Bronchial epithelial cell (primary cell): ENCODE data around the gene VSTM2B. TPM values are rescaled to one million over a fixed set of nuclear protein-coding genes. Genes with fewer than 3 reads are reported as not detected.
A peak's percentile ranks its signal among the peaks of the same experiment; 100 is the strongest.

Source experiments
- DNase-seq: peaks from one replicate; pipeline ENCODE4 v3.0.0-alpha.2; 2010; ENCODE audit warnings: low read depth
- FAIRE-seq: peaks from 2 replicates; lab custom pipeline; 2011; peaks lifted over from hg19 to GRCh38; lab: Jason Lieb, UNC
- H3K27me3 ChIP-seq: 2 replicates; pipeline ENCODE4 v1.5.1; 2011; ENCODE audit warnings: low read length; ENCODE audit not compliant: control insufficient read depth, insufficient read depth
- H3K36me3 ChIP-seq: 2 replicates; pipeline ENCODE4 v1.5.1; 2011; ENCODE audit warnings: low read length; ENCODE audit not compliant: control insufficient read depth, insufficient read depth
- H3K4me3 ChIP-seq: 2 replicates; pipeline ENCODE4 v1.5.1; 2011; ENCODE audit warnings: mild to moderate bottlenecking, low read depth, low read length, control low read depth
- total RNA-seq: library from RNA; depleted of rRNA; stranded (reverse); fragments of >200 nt; gene quantifications from 2 replicates; pipeline ENCODE4 v1.2.1, GENCODE V29; 2014
- TF ChIP-seq, protein P1 (sequence below): IDR thresholded peaks from 2 replicates; pipeline ENCODE4 v1.5.1; 2011; ENCODE audit warnings: mild to moderate bottlenecking, moderate library complexity, low read length, control low read depth, inconsistent platforms; ENCODE audit not compliant: insufficient read depth, severe bottlenecking

VSTM2B gene
- total RNA-seq, 1 donor from 2014 or later = not detected

DNA sequence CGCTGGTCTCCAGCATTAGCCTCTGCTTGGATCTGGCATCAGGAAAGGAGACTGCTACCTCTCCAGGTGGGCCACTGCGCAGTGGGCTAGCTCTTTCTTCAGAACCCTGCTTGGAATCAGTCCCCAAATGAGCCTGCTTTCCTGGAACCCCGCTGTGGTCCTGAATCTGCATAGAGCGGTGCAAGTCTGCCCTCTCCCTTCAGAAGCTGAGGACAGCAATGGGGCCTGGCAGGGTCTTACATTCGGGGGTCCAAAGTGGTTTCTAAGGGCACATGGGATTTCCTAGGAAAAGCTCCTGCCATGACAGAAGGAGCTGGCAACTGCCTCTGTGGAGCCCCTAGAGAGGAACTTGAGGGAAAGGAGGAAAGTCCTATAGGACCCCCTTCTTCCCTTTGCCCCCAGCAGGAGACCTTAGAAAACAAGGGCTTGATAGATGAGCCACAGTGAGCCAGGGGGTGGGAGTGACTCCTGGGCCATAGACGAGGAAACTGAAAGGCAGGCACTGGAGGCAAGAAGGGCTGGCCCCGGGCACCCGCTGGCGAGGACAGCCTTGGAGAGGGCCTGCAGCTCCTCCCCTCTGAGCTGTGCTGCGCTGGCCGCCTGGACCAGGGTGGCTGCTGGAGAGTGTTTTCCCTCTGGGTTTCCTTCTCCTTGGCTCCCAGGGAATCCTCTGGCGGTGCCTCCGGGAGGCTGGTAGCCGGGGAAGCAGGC is 1.4 kb upstream of the VSTM2B start:
- Histone ChIP-seq H3K4me3 (no peak overlapping the region), H3K27me3 (peaks cover 37% of the 10 kb centered on the region), H3K36me3 (no peaks in the 10 kb centered on the region)
- DNase-seq = no peak
- TF ChIP-seq, protein P1, sequence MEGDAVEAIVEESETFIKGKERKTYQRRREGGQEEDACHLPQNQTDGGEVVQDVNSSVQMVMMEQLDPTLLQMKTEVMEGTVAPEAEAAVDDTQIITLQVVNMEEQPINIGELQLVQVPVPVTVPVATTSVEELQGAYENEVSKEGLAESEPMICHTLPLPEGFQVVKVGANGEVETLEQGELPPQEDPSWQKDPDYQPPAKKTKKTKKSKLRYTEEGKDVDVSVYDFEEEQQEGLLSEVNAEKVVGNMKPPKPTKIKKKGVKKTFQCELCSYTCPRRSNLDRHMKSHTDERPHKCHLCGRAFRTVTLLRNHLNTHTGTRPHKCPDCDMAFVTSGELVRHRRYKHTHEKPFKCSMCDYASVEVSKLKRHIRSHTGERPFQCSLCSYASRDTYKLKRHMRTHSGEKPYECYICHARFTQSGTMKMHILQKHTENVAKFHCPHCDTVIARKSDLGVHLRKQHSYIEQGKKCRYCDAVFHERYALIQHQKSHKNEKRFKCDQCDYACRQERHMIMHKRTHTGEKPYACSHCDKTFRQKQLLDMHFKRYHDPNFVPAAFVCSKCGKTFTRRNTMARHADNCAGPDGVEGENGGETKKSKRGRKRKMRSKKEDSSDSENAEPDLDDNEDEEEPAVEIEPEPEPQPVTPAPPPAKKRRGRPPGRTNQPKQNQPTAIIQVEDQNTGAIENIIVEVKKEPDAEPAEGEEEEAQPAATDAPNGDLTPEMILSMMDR = no peak
- FAIRE-seq = no peak

DNA sequence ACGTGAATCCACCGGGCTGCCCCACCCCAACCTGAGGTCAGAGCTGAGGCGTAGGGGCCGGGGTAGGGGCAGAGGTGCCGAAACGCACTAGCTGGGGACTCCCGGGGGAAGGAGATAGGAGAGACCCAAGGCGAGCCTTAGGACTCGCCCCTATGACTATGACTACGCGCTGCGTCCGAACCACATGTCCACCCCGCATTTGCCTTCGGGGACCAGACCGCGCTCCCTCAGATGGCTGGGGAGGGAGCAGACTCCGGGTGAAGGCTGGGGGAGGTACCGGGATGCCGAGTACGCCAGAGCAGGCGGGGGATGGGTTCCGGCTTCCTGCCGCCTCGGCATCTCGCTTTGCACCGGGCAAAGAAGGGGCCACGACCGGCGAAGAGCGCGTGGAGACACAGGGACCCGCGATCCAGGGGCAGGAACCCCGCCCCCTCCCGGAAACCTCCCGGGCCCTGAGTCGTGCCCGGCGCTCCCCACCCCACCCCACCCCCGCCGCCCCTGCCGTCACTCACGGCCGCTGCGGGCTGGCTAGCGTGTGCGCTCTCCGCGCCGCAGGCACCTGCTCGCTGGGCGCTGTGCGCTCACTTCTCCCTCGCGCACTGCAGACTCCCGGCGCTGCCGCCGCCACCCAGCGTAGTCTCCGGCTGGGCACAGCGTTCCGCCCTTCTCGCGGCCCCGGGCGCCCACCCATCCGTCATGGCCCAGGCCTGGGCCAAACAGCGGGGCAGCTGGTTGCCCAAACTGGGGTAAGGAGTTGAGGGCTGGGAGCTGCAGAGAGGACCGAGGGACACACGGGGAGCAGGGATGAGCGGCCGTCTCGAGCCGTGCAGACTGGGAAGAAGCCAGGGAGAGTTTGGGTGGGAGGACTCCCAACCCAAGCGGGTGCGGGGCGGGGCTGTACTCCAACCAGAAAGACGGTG is 622 bp upstream of the VSTM2B start:
- no peak for FAIRE-seq
- no peak for DNase-seq
- H3K36me3 ChIP-seq = no peaks in the 10 kb centered on the region
- no peak overlapping the region for H3K4me3 ChIP-seq
- H3K27me3 ChIP-seq = peaks cover 41% of the 10 kb centered on the region
- TF ChIP-seq, protein P1 = no peak

DNA sequence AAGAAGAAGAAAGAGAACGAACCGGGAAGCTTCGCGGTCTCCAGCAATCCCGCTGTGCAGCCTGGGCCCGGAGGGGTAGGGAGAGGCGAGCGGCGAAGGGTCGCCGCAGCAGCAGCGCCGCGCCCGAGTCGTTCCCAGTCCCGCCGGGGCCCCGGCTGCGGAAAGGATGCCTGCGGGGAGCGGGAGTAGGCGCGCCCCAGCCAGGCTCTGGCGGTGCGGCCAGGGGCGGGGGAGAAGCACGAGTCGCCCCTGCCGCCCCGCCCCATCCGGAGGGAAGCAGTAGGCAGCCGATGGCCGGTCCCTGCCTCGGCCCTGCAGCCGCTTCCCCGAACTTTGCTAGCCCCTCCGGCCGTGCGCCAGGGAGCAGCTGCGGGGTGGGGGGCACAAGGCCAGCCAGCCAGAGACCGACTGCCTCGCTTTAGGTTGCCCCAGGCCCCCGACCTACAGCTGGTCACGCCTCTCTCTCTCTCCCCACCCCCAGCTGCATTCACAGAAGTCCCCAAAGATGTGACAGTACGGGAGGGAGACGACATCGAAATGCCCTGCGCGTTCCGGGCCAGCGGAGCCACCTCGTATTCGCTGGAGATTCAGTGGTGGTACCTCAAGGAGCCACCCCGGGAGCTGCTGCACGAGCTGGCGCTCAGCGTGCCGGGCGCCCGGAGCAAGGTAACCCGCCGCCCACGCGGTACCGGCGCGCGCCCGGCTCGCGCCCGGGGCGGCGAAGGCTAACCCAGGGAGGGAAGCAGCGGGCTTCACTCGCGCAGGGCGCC is 1.1 kb downstream of the VSTM2B start:
- H3K4me3 ChIP-seq = no peak overlapping the region
- H3K36me3 ChIP-seq = no peaks in the 10 kb centered on the region
- FAIRE-seq (no peak), DNase-seq (no peak)
- peaks cover 46% of the 10 kb centered on the region for H3K27me3 ChIP-seq
- TF ChIP-seq, protein P1 = no peak

DNA sequence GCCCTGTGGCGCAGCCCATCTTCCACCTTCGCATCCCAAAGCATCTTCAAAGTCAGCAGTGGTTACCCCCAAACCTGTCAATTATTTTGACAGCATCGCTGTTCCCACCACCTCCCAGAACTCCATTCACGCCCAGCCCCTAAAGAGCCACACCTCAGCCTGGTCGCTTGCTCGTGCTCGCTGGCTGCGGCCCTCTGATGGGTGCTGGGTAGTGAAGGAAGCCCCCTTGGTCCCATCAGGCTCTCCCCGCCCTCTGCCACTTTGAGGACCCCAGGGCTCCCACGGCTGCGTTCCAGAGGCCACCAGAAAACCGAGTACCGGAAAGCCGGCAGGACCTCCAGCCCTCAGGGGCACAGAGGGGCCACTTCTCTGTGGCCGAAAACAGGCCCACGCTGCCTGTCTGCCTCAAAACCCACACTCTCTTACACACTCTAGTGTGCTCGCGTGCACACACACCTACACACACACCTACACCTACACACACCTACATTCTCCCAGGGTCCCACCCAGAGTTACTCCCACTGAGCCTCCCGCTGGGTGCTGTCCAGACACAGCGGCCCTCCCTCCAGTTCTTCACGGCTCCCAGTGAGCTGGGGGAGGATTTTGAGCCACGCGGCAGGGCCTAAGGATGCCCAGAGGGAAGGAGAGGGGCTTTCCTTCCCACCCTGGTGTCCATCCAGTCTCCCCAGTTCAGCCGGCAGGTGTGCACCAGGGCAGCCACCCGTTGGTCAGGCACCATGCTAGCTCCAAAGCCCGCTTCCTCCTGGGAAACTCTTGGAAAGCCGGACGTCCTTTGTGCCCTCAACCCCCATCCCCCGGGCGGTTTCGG is 1.9 kb downstream of the VSTM2B start:
- TF ChIP-seq, protein P1 = no peak
- Histone ChIP-seq H3K36me3 (no peaks in the 10 kb centered on the region), H3K27me3 (peaks cover 46% of the 10 kb centered on the region), H3K4me3 (no peak overlapping the region)
- no peak for DNase-seq
- FAIRE-seq = no peak

DNA sequence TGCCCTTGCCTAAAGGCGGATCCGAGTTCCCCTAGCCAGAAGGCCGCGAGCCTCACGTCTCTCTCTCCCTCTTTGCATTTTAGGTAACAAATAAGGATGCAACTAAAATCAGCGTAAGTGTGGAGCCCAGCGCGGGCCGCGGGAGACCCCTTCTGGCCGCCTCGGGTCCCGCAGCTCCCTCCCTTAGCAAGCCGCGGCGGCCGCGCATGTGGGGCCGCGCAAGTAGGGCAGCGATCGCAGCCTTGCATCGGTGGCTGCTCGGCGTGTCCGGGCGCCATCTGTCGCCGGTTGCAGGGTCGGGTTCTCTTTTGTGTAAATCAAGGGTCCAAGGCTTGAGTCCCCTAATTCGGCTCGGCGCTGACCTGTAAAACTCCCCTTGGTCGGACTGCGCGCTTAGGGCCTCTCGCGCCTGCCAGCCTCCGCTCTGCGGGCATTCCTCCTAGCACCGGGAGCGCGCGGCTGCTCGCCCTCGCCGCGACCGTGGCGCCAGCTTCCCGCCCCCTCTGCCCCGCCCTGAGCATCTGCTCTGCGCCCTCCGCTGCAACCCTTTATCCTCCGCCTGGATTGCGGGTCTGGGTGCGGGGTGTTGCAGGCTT is 2.7 kb downstream of the VSTM2B start:
- Histone ChIP-seq H3K36me3 (no peaks in the 10 kb centered on the region), H3K4me3 (no peak overlapping the region), H3K27me3 (peaks cover 46% of the 10 kb centered on the region)
- TF ChIP-seq, protein P1 = peak; percentile 63
- FAIRE-seq (no peak), DNase-seq (peak; percentile 12)
